A673 (cell line): ENCODE results near the gene OR10G3. TPM values are rescaled to one million over a fixed set of nuclear protein-coding genes. Genes with fewer than 3 reads are reported as not detected.

ENCODE experiments used
- BruUV-seq: library from RNA; stranded (reverse); fragments of 400-500 nt; replicated peaks from 2 replicates; lab custom pipeline; 2021; lab: Mats Ljungman, UMichigan
- CTCF ChIA-PET: fragments of 300-600 bp; sonication (Branson Sonifier 250); formaldehyde crosslinking; loops from one replicate; lab custom pipeline; 2022; ENCODE audit warnings: antibody characterized with exemption; lab: Charles Lee
- POLR2A ChIA-PET: fragments of 300-600 bp; sonication (Branson Sonifier 250); formaldehyde crosslinking; loops from one replicate; lab custom pipeline; 2022; ENCODE audit warnings: antibody characterized with exemption; ENCODE audit not compliant: low non-redundant PET; lab: Charles Lee
- DNase-seq: peaks from one replicate; pipeline ENCODE4 v3.0.0-alpha.2; 2015; ENCODE audit warnings: low spot score
- H3K27ac ChIP-seq: fragments of 200-600 bp; sonication (generic); 2 replicates; pipeline ENCODE4 v1.5.1; 2016; ENCODE audit warnings: mixed run types, low read depth, mild to moderate bottlenecking, mixed read lengths, antibody characterized with exemption, low read length; ENCODE audit not compliant: poor library complexity, severe bottlenecking
- H3K27me3 ChIP-seq: fragments of 200-600 bp; sonication (generic); replicated peaks from 2 replicates; pipeline ENCODE4 v1.6.1; 2017; ENCODE audit warnings: mixed run types, low read depth, mild to moderate bottlenecking, mixed read lengths, antibody characterized with exemption, low read length; ENCODE audit not compliant: insufficient read depth, poor library complexity
- H3K36me3 ChIP-seq: fragments of 200-600 bp; sonication (generic); 2 replicates; pipeline ENCODE4 v1.6.1; 2016; ENCODE audit warnings: mixed run types, mild to moderate bottlenecking, mixed read lengths, antibody characterized with exemption, low read length; ENCODE audit not compliant: insufficient read depth, poor library complexity, severe bottlenecking
- H3K4me1 ChIP-seq: fragments of 200-600 bp; sonication (generic); 2 replicates; pipeline ENCODE4 v1.6.1; 2017; ENCODE audit warnings: mixed run types, mild to moderate bottlenecking, mixed read lengths, antibody characterized with exemption, low read length; ENCODE audit not compliant: insufficient read depth, poor library complexity, severe bottlenecking
- H3K4me3 ChIP-seq: fragments of 200-600 bp; sonication (generic); 2 replicates; pipeline ENCODE4 v1.5.1; 2016; ENCODE audit warnings: low read depth, mixed run types, mild to moderate bottlenecking, mixed read lengths, low read length; ENCODE audit not compliant: poor library complexity, severe bottlenecking
- H3K9me3 ChIP-seq: fragments of 200-600 bp; sonication (generic); 2 replicates; pipeline ENCODE4 v1.6.1; 2016; ENCODE audit warnings: mixed run types, low read depth, mild to moderate bottlenecking, mixed read lengths, antibody characterized with exemption, low read length; ENCODE audit not compliant: poor library complexity, severe bottlenecking
- EZH2 ChIP-seq: fragments of 200-600 bp; sonication (generic); IDR thresholded peaks from 2 replicates; pipeline ENCODE4 v1.6.1; 2017; ENCODE audit warnings: borderline replicate concordance, low read depth, mild to moderate bottlenecking, mixed read lengths, antibody characterized with exemption, low read length; ENCODE audit not compliant: poor library complexity, severe bottlenecking
- intact Hi-C: fragments of 100-400 bp; cut with micrococcal nuclease; formaldehyde crosslinking; loops from one replicate; pipeline ENCODE4 v1.10.0; 2022; ENCODE audit not compliant: unreplicated experiment
- total RNA-seq: library from RNA; stranded (reverse); gene quantifications from 2 replicates; pipeline ENCODE4 v1.2.3, GENCODE V29; 2021
- TF ChIP-seq, protein P1 (sequence below): fragments of 300-800, 200-600 bp; sonication (generic); conservative IDR thresholded peaks from 2 replicates; pipeline ENCODE4 v1.5.1; 2017; ENCODE audit warnings: low read depth, mild to moderate bottlenecking, antibody characterized with exemption, low read length, moderate library complexity, mixed read lengths

OR10G3 gene
- total RNA-seq, 1 experiment from 2014 or later = not detected

GRCh38 chr14:21539189-21539940, 40.5 kb downstream of the OR10G3 start:
- H3K4me3 ChIP-seq = no peak overlapping the region
- ChIA-PET CTCF (interaction anchor here (0.6 to 1.1 kb wide), 2 partner anchors 41 to 523 kb away, joined by 4 read pairs; no protein-coding TSS in a partner anchor), POLR2A (no interaction called here)
- peaks cover 47% of the 10 kb centered on the region for H3K4me1 ChIP-seq
- no TSS peak for BruUV-seq
- intact Hi-C loops = loop anchor here (10.0 kb wide), 1 partner anchor 275 kb away; the partner anchor contains the start of gene HNRNPC
- peak overlapping the region; percentile 62 for H3K27ac ChIP-seq
- no peaks in the 10 kb centered on the region for H3K9me3 ChIP-seq
- no peaks in the 10 kb centered on the region for H3K27me3 ChIP-seq
- no peaks in the 10 kb centered on the region for H3K36me3 ChIP-seq
- DNase-seq = no peak
- TF ChIP-seq, protein P1, sequence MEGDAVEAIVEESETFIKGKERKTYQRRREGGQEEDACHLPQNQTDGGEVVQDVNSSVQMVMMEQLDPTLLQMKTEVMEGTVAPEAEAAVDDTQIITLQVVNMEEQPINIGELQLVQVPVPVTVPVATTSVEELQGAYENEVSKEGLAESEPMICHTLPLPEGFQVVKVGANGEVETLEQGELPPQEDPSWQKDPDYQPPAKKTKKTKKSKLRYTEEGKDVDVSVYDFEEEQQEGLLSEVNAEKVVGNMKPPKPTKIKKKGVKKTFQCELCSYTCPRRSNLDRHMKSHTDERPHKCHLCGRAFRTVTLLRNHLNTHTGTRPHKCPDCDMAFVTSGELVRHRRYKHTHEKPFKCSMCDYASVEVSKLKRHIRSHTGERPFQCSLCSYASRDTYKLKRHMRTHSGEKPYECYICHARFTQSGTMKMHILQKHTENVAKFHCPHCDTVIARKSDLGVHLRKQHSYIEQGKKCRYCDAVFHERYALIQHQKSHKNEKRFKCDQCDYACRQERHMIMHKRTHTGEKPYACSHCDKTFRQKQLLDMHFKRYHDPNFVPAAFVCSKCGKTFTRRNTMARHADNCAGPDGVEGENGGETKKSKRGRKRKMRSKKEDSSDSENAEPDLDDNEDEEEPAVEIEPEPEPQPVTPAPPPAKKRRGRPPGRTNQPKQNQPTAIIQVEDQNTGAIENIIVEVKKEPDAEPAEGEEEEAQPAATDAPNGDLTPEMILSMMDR = no peak
- TF ChIP-seq EZH2 = no peak

DNA sequence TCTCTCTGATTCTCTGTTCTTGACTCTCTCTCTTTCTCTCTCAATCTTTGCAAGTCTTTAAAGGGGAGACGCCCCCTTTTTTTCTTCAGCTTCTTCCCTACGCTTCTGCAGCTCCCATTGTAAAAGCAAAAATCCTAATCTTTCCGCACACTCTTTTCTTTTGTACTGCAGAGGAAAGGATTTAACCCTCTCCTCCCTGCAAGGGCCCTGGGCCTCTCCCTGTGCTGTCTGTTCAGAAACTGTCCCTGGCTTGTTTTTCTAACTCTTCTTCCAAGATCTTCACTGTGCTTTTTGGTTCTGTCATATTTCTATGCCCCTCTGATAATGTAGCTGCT, 42.8 kb downstream of the OR10G3 start:
- Histone ChIP-seq H3K36me3 (no peaks in the 10 kb centered on the region), H3K4me1 (peaks cover 49% of the 10 kb centered on the region), H3K27ac (peak overlapping the region; percentile 99), H3K9me3 (no peaks in the 10 kb centered on the region), H3K27me3 (no peaks in the 10 kb centered on the region), H3K4me3 (peak overlapping the region; percentile 85)
- POLR2A ChIA-PET = no interaction called here
- DNase-seq = peak; percentile 83
- CTCF ChIA-PET = no interaction called here
- intact Hi-C loops = loop anchor here (10.0 kb wide), 1 partner anchor 272 kb away; the partner anchor contains the start of gene HNRNPC
- TF ChIP-seq, protein P1 = no peak
- no peak for TF ChIP-seq EZH2
- no TSS peak for BruUV-seq

GRCh38 chr14:21536418-21537089, 43.3 kb downstream of the OR10G3 start:
- no peaks in the 10 kb centered on the region for H3K9me3 ChIP-seq
- intact Hi-C loops = loop anchor here (10.0 kb wide), 1 partner anchor 272 kb away; the partner anchor contains the start of gene HNRNPC
- POLR2A ChIA-PET = no interaction called here
- no peaks in the 10 kb centered on the region for H3K27me3 ChIP-seq
- no peaks in the 10 kb centered on the region for H3K36me3 ChIP-seq
- CTCF ChIA-PET = no interaction called here
- TF ChIP-seq, protein P1 = no peak
- H3K4me1 ChIP-seq = peaks cover 52% of the 10 kb centered on the region
- no peak for DNase-seq
- H3K27ac ChIP-seq = peak overlapping the region; percentile 99
- peak overlapping the region; percentile 85 for H3K4me3 ChIP-seq
- no TSS peak for BruUV-seq
